ACC112 (cell line): ENCODE results near the gene KLK2.

Experiments
- H2AFZ ChIP-seq: fragments of 200-600 bp; sonication (generic); one replicate; pipeline ENCODE4 v1.6.0; 2017; ENCODE audit warnings: antibody characterized with exemption, low read length; ENCODE audit not compliant: unreplicated experiment
- H3K27ac ChIP-seq: fragments of 200-600 bp; sonication (generic); 2 replicates; pipeline ENCODE4 v1.5.1; 2014; ENCODE audit warnings: low read depth, mild to moderate bottlenecking, antibody characterized with exemption, low read length, moderate library complexity
- H3K27me3 ChIP-seq: fragments of 200-600 bp; sonication (generic); 2 replicates; pipeline ENCODE4 v1.6.1; 2014; ENCODE audit warnings: mild to moderate bottlenecking, antibody characterized with exemption, low read length, moderate library complexity, mixed read lengths; ENCODE audit not compliant: insufficient read depth
- H3K36me3 ChIP-seq: fragments of 200-600 bp; sonication (generic); 2 replicates; pipeline ENCODE4 v1.6.1; 2016; ENCODE audit warnings: mild to moderate bottlenecking, antibody characterized with exemption, low read length, moderate library complexity, mixed read lengths; ENCODE audit not compliant: insufficient read depth
- H3K4me1 ChIP-seq: fragments of 200-600 bp; sonication (generic); one replicate; pipeline ENCODE4 v1.6.1; 2016; ENCODE audit warnings: low read length, mixed read lengths; ENCODE audit not compliant: insufficient read depth, unreplicated experiment, control insufficient read depth
- H3K4me3 ChIP-seq: fragments of 200-600 bp; sonication (generic); 2 replicates; pipeline ENCODE4 v1.5.1; 2014; ENCODE audit warnings: mild to moderate bottlenecking, low read depth, low read length
- H3K79me2 ChIP-seq: fragments of 200-600 bp; sonication (generic); one replicate; pipeline ENCODE4 v1.6.0; 2016; ENCODE audit warnings: low read length; ENCODE audit not compliant: control insufficient read depth, unreplicated experiment, insufficient read depth

Gene KLK2

GRCh38 chr19:50925734-50926133 is 52.5 kb downstream of the KLK2 start:
- H3K27ac ChIP-seq: no peak overlapping the region
- peaks cover 21% of the 10 kb centered on the region for H3K27me3 ChIP-seq
- H3K4me3 ChIP-seq: no peak overlapping the region
- H3K79me2 ChIP-seq: no peaks in the 10 kb centered on the region
- H2AFZ ChIP-seq: no peak overlapping the region
- no peaks in the 10 kb centered on the region for H3K4me1 ChIP-seq
- no peaks in the 10 kb centered on the region for H3K36me3 ChIP-seq

GRCh38 chr19:50926144-50926543 is 52.9 kb downstream of the KLK2 start:
- Histone ChIP-seq H3K4me3 (no peak overlapping the region), H2AFZ (no peak overlapping the region), H3K79me2 (no peaks in the 10 kb centered on the region), H3K27me3 (peaks cover 20% of the 10 kb centered on the region), H3K27ac (no peak overlapping the region), H3K36me3 (no peaks in the 10 kb centered on the region), H3K4me1 (no peaks in the 10 kb centered on the region)

- no peak overlapping the region for H2AFZ ChIP-seq
- peaks cover 12% of the 10 kb centered on the region; the same call in 1 of the 2 replicates for H3K27me3 ChIP-seq
- no peak overlapping the region for H3K4me3 ChIP-seq
- no peaks in the 10 kb centered on the region for H3K79me2 ChIP-seq
- H3K4me1 ChIP-seq: peaks cover 5% of the 10 kb centered on the region
- no peak overlapping the region for H3K27ac ChIP-seq
- no peaks in the 10 kb centered on the region for H3K36me3 ChIP-seq
These were observed 55.6 kb downstream of the KLK2 start for GRCh38 chr19:50928831-50929230.
